Upper lobe of right lung (tissue), 1 donor: ENCODE data around the gene NWD2. TPM values are rescaled to one million over a fixed set of nuclear protein-coding genes. Genes with fewer than 3 reads are reported as not detected.

Experiments
- ATAC-seq: fragments of 200-7000 bp; cut with Tn5 transposase; one replicate; pipeline ENCODE4 v1.9.1; 2020; ENCODE audit warnings: mild to moderate bottlenecking, moderate library complexity
- DNase-seq: peaks from one replicate; pipeline ENCODE4 v3.0.0-alpha.2; 2020
- H3K27ac ChIP-seq: fragments of 200-600 bp; one replicate; pipeline ENCODE4 v1.8.0; 2022
- H3K27me3 ChIP-seq: fragments of 200-600 bp; one replicate; pipeline ENCODE4 v1.8.0; 2022; ENCODE audit warnings: mild to moderate bottlenecking
- H3K36me3 ChIP-seq: fragments of 200-600 bp; one replicate; pipeline ENCODE4 v1.8.0; 2022
- H3K4me1 ChIP-seq: fragments of 200-600 bp; one replicate; pipeline ENCODE4 v1.8.0; 2022
- H3K4me3 ChIP-seq: fragments of 200-600 bp; one replicate; pipeline ENCODE4 v1.8.0; 2022; ENCODE audit warnings: mild to moderate bottlenecking
- H3K9me3 ChIP-seq: fragments of 200-600 bp; one replicate; pipeline ENCODE4 v1.8.0; 2022
- CTCF ChIP-seq: fragments of 200-600 bp; IDR thresholded peaks from one replicate; pipeline ENCODE4 v1.8.0; 2022; ENCODE audit warnings: antibody characterized with exemption
- intact Hi-C: fragments of 100-400 bp; cut with DNase I; formaldehyde crosslinking; loops from one replicate; pipeline ENCODE4 v1.11.0; 2022
- total RNA-seq: library from RNA; stranded (reverse); fragmentation: NEBNext Ultra II Directional; extraction: Animal tissue kit (Norgen Biotek cat#: 25700); gene quantifications from one replicate; pipeline ENCODE4 v1.2.1, GENCODE V29; 2021
- donor health status: DM: no; HTN: yes; CAD: no; lungs with severe emphysema.

NWD2 gene
- total RNA-seq, 1 donor from 2014 or later, result not detected

- no peaks in the 10 kb centered on the region for H3K36me3 ChIP-seq
- no peak overlapping the region for H3K27ac ChIP-seq
- no peaks in the 10 kb centered on the region for H3K4me1 ChIP-seq
- intact Hi-C loops, result no loop called here
- DNase-seq (no peak), ATAC-seq (no peak)
- H3K9me3 ChIP-seq, result no peaks in the 10 kb centered on the region
- H3K27me3 ChIP-seq, result no peaks in the 10 kb centered on the region
- no peak overlapping the region for H3K4me3 ChIP-seq
- TF ChIP-seq CTCF, result no peak
Observed at GRCh38 chr4:37471093-37471492, 226.6 kb downstream of the NWD2 start.

GRCh38 chr4:37471971-37472370 is 227.4 kb downstream of the NWD2 start:
- peak; percentile 65 for DNase-seq
- no peaks in the 10 kb centered on the region for H3K36me3 ChIP-seq
- H3K4me3 ChIP-seq, result no peak overlapping the region
- no peak for TF ChIP-seq CTCF
- intact Hi-C loops, result no loop called here
- no peaks in the 10 kb centered on the region for H3K4me1 ChIP-seq
- H3K27ac ChIP-seq, result no peak overlapping the region
- H3K9me3 ChIP-seq, result no peaks in the 10 kb centered on the region
- ATAC-seq, result peak; percentile 96
- no peaks in the 10 kb centered on the region for H3K27me3 ChIP-seq

- ATAC-seq, result no peak
- H3K4me3 ChIP-seq, result no peak overlapping the region
- H3K36me3 ChIP-seq, result no peaks in the 10 kb centered on the region
- TF ChIP-seq CTCF, result no peak
- no peak overlapping the region for H3K27ac ChIP-seq
- DNase-seq, result no peak
- no peaks in the 10 kb centered on the region for H3K4me1 ChIP-seq
- H3K9me3 ChIP-seq, result no peaks in the 10 kb centered on the region
- H3K27me3 ChIP-seq, result no peaks in the 10 kb centered on the region
- intact Hi-C loops, result no loop called here
Observed at GRCh38 chr4:37473807-37474206, 229.3 kb downstream of the NWD2 start.

GRCh38 chr4:37475087-37475486 is 230.5 kb downstream of the NWD2 start:
- DNase-seq (no peak), ATAC-seq (peak; percentile 34)
- Histone ChIP-seq H3K27me3 (no peaks in the 10 kb centered on the region), H3K4me3 (no peak overlapping the region), H3K27ac (no peak overlapping the region), H3K4me1 (no peaks in the 10 kb centered on the region), H3K9me3 (no peaks in the 10 kb centered on the region), H3K36me3 (no peaks in the 10 kb centered on the region)
- TF ChIP-seq CTCF, result no peak
- intact Hi-C loops, result no loop called here

GRCh38 chr4:37475776-37476175 is 231.2 kb downstream of the NWD2 start:
- no peak for ATAC-seq
- DNase-seq, result no peak
- TF ChIP-seq CTCF, result no peak
- Histone ChIP-seq H3K27ac (no peak overlapping the region), H3K36me3 (no peaks in the 10 kb centered on the region), H3K9me3 (no peaks in the 10 kb centered on the region), H3K4me1 (no peaks in the 10 kb centered on the region), H3K27me3 (no peaks in the 10 kb centered on the region), H3K4me3 (no peak overlapping the region)
- intact Hi-C loops, result no loop called here

GRCh38 chr4:37476256-37476655 is 231.7 kb downstream of the NWD2 start:
- Histone ChIP-seq H3K4me3 (no peak overlapping the region), H3K27ac (no peak overlapping the region), H3K36me3 (no peaks in the 10 kb centered on the region), H3K9me3 (no peaks in the 10 kb centered on the region), H3K4me1 (no peaks in the 10 kb centered on the region), H3K27me3 (no peaks in the 10 kb centered on the region)
- no peak for DNase-seq
- no peak for ATAC-seq
- no peak for TF ChIP-seq CTCF
- intact Hi-C loops, result no loop called here
